Glutamatergic neuron (in vitro differentiated cells): ENCODE measurements around the gene ZNF777. TPM values are rescaled to one million over a fixed set of nuclear protein-coding genes. Genes with fewer than 3 reads are reported as not detected.

ENCODE experiments used
- DNase-seq: peaks from one replicate; pipeline ENCODE4 v3.0.0; 2022
- H3K27ac Mint-ChIP-seq: one replicate; pipeline ENCODE4 v1.8.0; 2020; ENCODE audit warnings: mild to moderate bottlenecking, mixed read lengths, inconsistent platforms; ENCODE audit not compliant: unreplicated experiment
- H3K27me3 Mint-ChIP-seq: one replicate; pipeline ENCODE4 v1.8.0; 2020; ENCODE audit warnings: mild to moderate bottlenecking, moderate library complexity, mixed read lengths, inconsistent platforms; ENCODE audit not compliant: unreplicated experiment
- H3K36me3 Mint-ChIP-seq: one replicate; pipeline ENCODE4 v1.8.0; 2020; ENCODE audit warnings: mild to moderate bottlenecking, mixed read lengths, inconsistent platforms; ENCODE audit not compliant: unreplicated experiment
- H3K4me1 Mint-ChIP-seq: one replicate; pipeline ENCODE4 v1.8.0; 2020; ENCODE audit warnings: mild to moderate bottlenecking, low read depth, mixed read lengths, inconsistent platforms; ENCODE audit not compliant: unreplicated experiment
- H3K4me3 Mint-ChIP-seq: one replicate; pipeline ENCODE4 v1.8.0; 2020; ENCODE audit warnings: mild to moderate bottlenecking, mixed read lengths, inconsistent platforms; ENCODE audit not compliant: unreplicated experiment
- H3K9me3 Mint-ChIP-seq: one replicate; pipeline ENCODE4 v1.8.0; 2020; ENCODE audit warnings: mild to moderate bottlenecking, moderate library complexity, mixed read lengths, inconsistent platforms; ENCODE audit not compliant: unreplicated experiment
- CTCF ChIP-seq: fragments of 200-600 bp; sonication (generic); IDR thresholded peaks from one replicate; pipeline ENCODE4 v1.5.0; 2021; ENCODE audit not compliant: partially characterized antibody, unreplicated experiment
- total RNA-seq: library from RNA; stranded (reverse); fragmentation: NEBNext Ultra II Directional; extraction: Animal tissue kit (Norgen Biotek cat#: 25700); gene quantifications from one replicate; pipeline ENCODE4 v1.2.1, GENCODE V29; 2021; ENCODE audit not compliant: unreplicated experiment

ZNF777 gene
- total RNA-seq, 1 donor from 2014 or later: 18.0 TPM

- H3K36me3 Mint-ChIP-seq: peaks cover 26% of the 10 kb centered on the region
- H3K9me3 Mint-ChIP-seq: peaks cover 2% of the 10 kb centered on the region
- H3K4me3 Mint-ChIP-seq: no peak overlapping the region
- no peak overlapping the region for H3K27ac Mint-ChIP-seq
- no peaks in the 10 kb centered on the region for H3K27me3 Mint-ChIP-seq
- H3K4me1 Mint-ChIP-seq: peaks cover 2% of the 10 kb centered on the region
- no peak for DNase-seq
- TF ChIP-seq CTCF: no peak
Measured at GRCh38 chr7:149473251-149473650, 12.4 kb upstream of the ZNF777 start.

GRCh38 chr7:149471289-149471953 is 10.6 kb upstream of the ZNF777 start:
- H3K36me3 Mint-ChIP-seq: peaks cover 18% of the 10 kb centered on the region
- no peak for DNase-seq
- peaks cover 3% of the 10 kb centered on the region for H3K27me3 Mint-ChIP-seq
- H3K4me1 Mint-ChIP-seq: no peaks in the 10 kb centered on the region
- no peak overlapping the region for H3K27ac Mint-ChIP-seq
- no peak for TF ChIP-seq CTCF
- no peaks in the 10 kb centered on the region for H3K9me3 Mint-ChIP-seq
- no peak overlapping the region for H3K4me3 Mint-ChIP-seq

- Mint-ChIP-seq H3K9me3 (no peaks in the 10 kb centered on the region), H3K36me3 (peaks cover 17% of the 10 kb centered on the region), H3K27me3 (peaks cover 3% of the 10 kb centered on the region), H3K4me1 (no peaks in the 10 kb centered on the region), H3K4me3 (peak overlapping the region; percentile 9), H3K27ac (no peak overlapping the region)
- no peak for DNase-seq
- TF ChIP-seq CTCF: no peak
Measured at GRCh38 chr7:149469806-149470205, 8.9 kb upstream of the ZNF777 start.

- no peak for DNase-seq
- H3K4me1 Mint-ChIP-seq: no peaks in the 10 kb centered on the region
- no peak overlapping the region for H3K4me3 Mint-ChIP-seq
- no peak for TF ChIP-seq CTCF
- peaks cover 17% of the 10 kb centered on the region for H3K36me3 Mint-ChIP-seq
- H3K27me3 Mint-ChIP-seq: peaks cover 5% of the 10 kb centered on the region
- peaks cover 1% of the 10 kb centered on the region for H3K9me3 Mint-ChIP-seq
- no peak overlapping the region for H3K27ac Mint-ChIP-seq
Measured at GRCh38 chr7:149468208-149468607, 7.3 kb upstream of the ZNF777 start.

- Mint-ChIP-seq H3K4me3 (no peak overlapping the region), H3K9me3 (peaks cover 1% of the 10 kb centered on the region), H3K27me3 (peaks cover 5% of the 10 kb centered on the region), H3K27ac (no peak overlapping the region), H3K4me1 (no peaks in the 10 kb centered on the region), H3K36me3 (peaks cover 10% of the 10 kb centered on the region)
- TF ChIP-seq CTCF: no peak
- no peak for DNase-seq
Measured at GRCh38 chr7:149467321-149467859, 6.5 kb upstream of the ZNF777 start.
